ENCODE data around the gene BCL2A1. TPM values are rescaled to one million over a fixed set of nuclear protein-coding genes. Genes with fewer than 3 reads are reported as not detected.

BCL2A1 gene
- total RNA-seq, 1 donor from 2014 or later = not detected

- H3K4me3 Mint-ChIP-seq = no peak overlapping the region
- no peaks in the 10 kb centered on the region for H3K36me3 Mint-ChIP-seq (ENCODE audit: low read depth)
- no peak for DNase-seq (ENCODE audit: low read depth, low spot score)
- H3K9me3 Mint-ChIP-seq = no peaks in the 10 kb centered on the region
- H3K4me1 Mint-ChIP-seq = peaks cover 4% of the 10 kb centered on the region
- H3K27me3 Mint-ChIP-seq (ENCODE audit: low read depth) = no peaks in the 10 kb centered on the region
- TF ChIP-seq CTCF (conservative IDR thresholded peaks at IDR 0.05) = no peak
- no peak overlapping the region for H3K27ac Mint-ChIP-seq (ENCODE audit: unreplicated experiment)
These were observed 18.7 kb downstream of the BCL2A1 start for GRCh38 chr15:79952329-79952728.

- H3K9me3 Mint-ChIP-seq = no peaks in the 10 kb centered on the region
- no peak for TF ChIP-seq CTCF (conservative IDR thresholded peaks at IDR 0.05)
These were observed 20.7 kb downstream of the BCL2A1 start for GRCh38 chr15:79950247-79950646.

GRCh38 chr15:79948761-79949160, 22.2 kb downstream of the BCL2A1 start:
- no peak for DNase-seq (ENCODE audit: low read depth, low spot score)
- no peak overlapping the region for H3K4me3 Mint-ChIP-seq
- H3K4me1 Mint-ChIP-seq = no peaks in the 10 kb centered on the region
- no peaks in the 10 kb centered on the region for H3K9me3 Mint-ChIP-seq
- no peak for TF ChIP-seq CTCF (conservative IDR thresholded peaks at IDR 0.05)
- H3K27ac Mint-ChIP-seq (ENCODE audit: unreplicated experiment) = no peak overlapping the region
- no peaks in the 10 kb centered on the region for H3K36me3 Mint-ChIP-seq (ENCODE audit: low read depth)
- H3K27me3 Mint-ChIP-seq (ENCODE audit: low read depth) = no peaks in the 10 kb centered on the region

More at GRCh38 chr15:79950247-79950646, 20.7 kb downstream of the BCL2A1 start:
- Mint-ChIP-seq H3K36me3 (ENCODE audit: low read depth) (no peaks in the 10 kb centered on the region), H3K27ac (ENCODE audit: unreplicated experiment) (no peak overlapping the region), H3K4me3 (no peak overlapping the region), H3K27me3 (ENCODE audit: low read depth) (no peaks in the 10 kb centered on the region), H3K4me1 (no peaks in the 10 kb centered on the region)
- DNase-seq (ENCODE audit: low read depth, low spot score) = no peak

GRCh38 chr15:79948095-79948695, 22.8 kb downstream of the BCL2A1 start:
- H3K4me1 Mint-ChIP-seq = no peaks in the 10 kb centered on the region
- no peak overlapping the region for H3K27ac Mint-ChIP-seq (ENCODE audit: unreplicated experiment)
- TF ChIP-seq CTCF (conservative IDR thresholded peaks at IDR 0.05) = no peak
- no peaks in the 10 kb centered on the region for H3K27me3 Mint-ChIP-seq (ENCODE audit: low read depth)
- H3K9me3 Mint-ChIP-seq = no peaks in the 10 kb centered on the region
- no peak overlapping the region for H3K4me3 Mint-ChIP-seq
- DNase-seq (ENCODE audit: low read depth, low spot score) = no peak
- H3K36me3 Mint-ChIP-seq (ENCODE audit: low read depth) = no peaks in the 10 kb centered on the region

GRCh38 chr15:79947009-79947408, 24.0 kb downstream of the BCL2A1 start:
- H3K4me3 Mint-ChIP-seq = no peak overlapping the region
- TF ChIP-seq CTCF (conservative IDR thresholded peaks at IDR 0.05) = no peak
- no peaks in the 10 kb centered on the region for H3K4me1 Mint-ChIP-seq
- H3K9me3 Mint-ChIP-seq = no peaks in the 10 kb centered on the region
- H3K27ac Mint-ChIP-seq (ENCODE audit: unreplicated experiment) = no peak overlapping the region
- H3K36me3 Mint-ChIP-seq (ENCODE audit: low read depth) = no peaks in the 10 kb centered on the region
- no peak for DNase-seq (ENCODE audit: low read depth, low spot score)
- no peaks in the 10 kb centered on the region for H3K27me3 Mint-ChIP-seq (ENCODE audit: low read depth)

Data from neural crest cell (in vitro differentiated cells).